Suprapubic skin (tissue), 4 donors: ENCODE measurements around the gene EBI3. TPM values are rescaled to one million over a fixed set of nuclear protein-coding genes. Genes with fewer than 3 reads are reported as not detected.
"Not testable (repeated sequence)": the region's sequence is repeated elsewhere in the genome, so short reads cannot be mapped to it uniquely, and the experiment has no call there.

Source experiments
- DNase-seq, 2 donors: peaks; one replicate each; pipeline ENCODE4 v3.0.0-alpha.2; 2019; ENCODE audit warnings: low spot score in 2 of 2
- H3K27ac ChIP-seq: fragments of 200-600 bp; sonication (generic); one replicate; pipeline ENCODE4 v1.5.1; 2019
- H3K27me3 ChIP-seq: fragments of 200-600 bp; sonication (generic); one replicate; pipeline ENCODE4 v1.5.1; 2019
- H3K36me3 ChIP-seq: fragments of 200-600 bp; sonication (generic); one replicate; pipeline ENCODE4 v1.5.1; 2019
- H3K4me1 ChIP-seq: fragments of 200-600 bp; sonication (generic); one replicate; pipeline ENCODE4 v1.5.1; 2019
- H3K4me3 ChIP-seq: fragments of 200-600 bp; sonication (generic); one replicate; pipeline ENCODE4 v1.5.1; 2019; ENCODE audit warnings: mild to moderate bottlenecking
- H3K9me3 ChIP-seq: fragments of 200-600 bp; sonication (generic); one replicate; pipeline ENCODE4 v1.5.1; 2019
- EP300 ChIP-seq: sonication (generic); formaldehyde crosslinking; IDR thresholded peaks from one replicate; pipeline ENCODE4 v1.6.1; 2017; ENCODE audit warnings: antibody characterized with exemption
- POLR2A ChIP-seq, 2 donors: fragments of 450-650 bp; IDR thresholded peaks; one replicate each; pipeline ENCODE4 v1.6.1; 2017; ENCODE audit warnings: antibody characterized with exemption in 2 of 2, mild to moderate bottlenecking in 2 of 2, moderate library complexity in 2 of 2
- POLR2AphosphoS5 ChIP-seq, 3 donors: sonication (generic); formaldehyde crosslinking; IDR thresholded peaks; one replicate each; pipeline ENCODE4 v1.6.1; 2017; ENCODE audit warnings: antibody characterized with exemption in 3 of 3
- WGBS: methylation state at CpG from one replicate; pipeline ENCODE4 v1.1.5; 2018; 5-methylcytosine and 5-hydroxymethylcytosine counted together
- total RNA-seq, 4 donors: library from RNA; depleted of rRNA; stranded (reverse); fragments of >200 nt; gene quantifications; one replicate each; pipeline ENCODE4 v1.1.0, GENCODE V29; 2016
- TF ChIP-seq, protein P1 (sequence below), 2 donors: fragments of 200-600 bp in 1 of 2; fragments of 450-650 bp in 1 of 2; sonication (generic) in 1 of 2; IDR thresholded peaks; one replicate each; pipeline ENCODE4 v1.5.1; 2016 to 2019; ENCODE audit warnings: antibody characterized with exemption in 2 of 2, mild to moderate bottlenecking in 1 of 2, moderate library complexity in 1 of 2

The EBI3 gene
- total RNA-seq, 4 donors from 2014 or later: 0.57 to 0.89 (median 0.57) TPM; not detected in 1

DNA sequence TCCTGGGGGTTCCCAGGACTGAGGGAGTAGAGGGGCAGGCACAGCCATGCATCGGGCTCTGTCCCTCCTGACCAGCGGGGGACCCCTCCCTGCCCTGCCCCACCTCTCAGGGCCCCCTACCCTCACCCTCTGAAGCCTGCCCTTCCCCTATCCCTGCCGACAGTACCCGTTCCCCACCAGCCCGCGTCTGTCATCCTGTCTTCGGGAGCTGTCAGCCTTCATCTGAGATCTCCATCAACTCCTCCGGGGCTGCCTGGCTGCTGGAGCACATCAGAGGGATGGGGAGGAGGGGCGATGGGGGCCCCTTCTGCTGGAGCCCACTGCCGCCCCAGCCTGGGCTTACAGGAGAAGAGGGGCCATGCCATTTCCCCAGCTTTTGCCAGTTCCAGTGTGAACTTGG, 43.6 kb downstream of the EBI3 start:
- 56% methylated on average over 8 of the region's 10 CpGs for WGBS
- DNase-seq: no peak

DNA sequence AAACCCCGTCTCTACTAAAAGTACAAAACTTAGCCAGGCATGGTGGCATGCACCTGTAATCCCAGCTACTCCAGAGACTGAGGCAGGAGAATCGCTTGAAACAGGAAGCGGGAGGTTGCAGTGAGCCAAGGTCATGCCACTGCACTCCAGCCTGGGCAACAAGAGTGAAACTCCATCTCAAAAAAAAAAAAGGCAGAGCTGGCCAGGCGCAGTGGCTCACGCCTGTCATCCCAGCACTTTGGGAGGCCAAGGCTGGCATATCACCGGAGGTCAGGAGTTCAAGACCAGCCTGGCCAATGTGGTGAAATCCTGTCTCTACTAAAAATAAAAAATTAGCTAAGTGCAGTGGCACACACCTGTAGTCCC, 45.0 kb downstream of the EBI3 start:
- WGBS: 89% methylated on average over 6 of the region's 6 CpGs
- H3K27me3 ChIP-seq: peaks cover 22% of the 10 kb centered on the region
- not testable (repeated sequence) for H3K27ac ChIP-seq, DNase-seq, H3K9me3 ChIP-seq, H3K4me1 ChIP-seq, H3K4me3 ChIP-seq
- peaks cover 21% of the 10 kb centered on the region for H3K36me3 ChIP-seq

More for the DNA sequence above, 43.6 kb downstream of the EBI3 start:
- Histone ChIP-seq H3K27ac (no peak overlapping the region), H3K27me3 (peaks cover 8% of the 10 kb centered on the region), H3K36me3 (peaks cover 34% of the 10 kb centered on the region), H3K4me1 (no peaks in the 10 kb centered on the region), H3K4me3 (no peak overlapping the region), H3K9me3 (no peaks in the 10 kb centered on the region)
- TF ChIP-seq EP300: no peak
- no peak for TF ChIP-seq POLR2A (IDR thresholded peaks at IDR 0.05)
- TF ChIP-seq, protein P1, sequence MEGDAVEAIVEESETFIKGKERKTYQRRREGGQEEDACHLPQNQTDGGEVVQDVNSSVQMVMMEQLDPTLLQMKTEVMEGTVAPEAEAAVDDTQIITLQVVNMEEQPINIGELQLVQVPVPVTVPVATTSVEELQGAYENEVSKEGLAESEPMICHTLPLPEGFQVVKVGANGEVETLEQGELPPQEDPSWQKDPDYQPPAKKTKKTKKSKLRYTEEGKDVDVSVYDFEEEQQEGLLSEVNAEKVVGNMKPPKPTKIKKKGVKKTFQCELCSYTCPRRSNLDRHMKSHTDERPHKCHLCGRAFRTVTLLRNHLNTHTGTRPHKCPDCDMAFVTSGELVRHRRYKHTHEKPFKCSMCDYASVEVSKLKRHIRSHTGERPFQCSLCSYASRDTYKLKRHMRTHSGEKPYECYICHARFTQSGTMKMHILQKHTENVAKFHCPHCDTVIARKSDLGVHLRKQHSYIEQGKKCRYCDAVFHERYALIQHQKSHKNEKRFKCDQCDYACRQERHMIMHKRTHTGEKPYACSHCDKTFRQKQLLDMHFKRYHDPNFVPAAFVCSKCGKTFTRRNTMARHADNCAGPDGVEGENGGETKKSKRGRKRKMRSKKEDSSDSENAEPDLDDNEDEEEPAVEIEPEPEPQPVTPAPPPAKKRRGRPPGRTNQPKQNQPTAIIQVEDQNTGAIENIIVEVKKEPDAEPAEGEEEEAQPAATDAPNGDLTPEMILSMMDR (IDR thresholded peaks at IDR 0.05): no peak

DNA sequence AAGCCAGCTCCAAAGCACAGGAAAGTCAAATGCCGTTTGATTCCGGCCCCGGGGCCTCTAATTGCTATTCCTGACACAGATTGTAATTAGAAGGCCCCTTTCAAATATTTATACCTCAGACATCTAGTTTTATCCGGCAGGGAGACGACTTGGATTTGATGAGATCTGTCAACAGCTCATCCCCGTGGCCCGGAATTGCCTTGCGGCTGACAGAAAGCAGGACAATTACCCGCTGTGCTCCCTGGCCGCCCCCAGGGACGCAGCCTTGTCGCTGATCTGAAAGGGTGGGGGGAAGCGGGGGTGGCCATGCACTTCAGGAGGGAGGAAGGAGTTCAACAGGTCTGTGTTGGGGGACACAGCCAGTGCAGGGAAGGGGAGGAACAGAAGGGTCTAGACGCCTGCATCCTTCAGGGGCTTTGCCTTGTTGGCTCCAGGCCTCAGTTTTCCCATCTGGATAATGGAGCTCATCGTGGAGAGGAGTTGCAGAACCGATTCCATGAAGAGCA, 47.9 kb downstream of the EBI3 start:
- no peak overlapping the region for H3K4me3 ChIP-seq
- no peaks in the 10 kb centered on the region for H3K36me3 ChIP-seq
- WGBS: 32% methylated on average over 14 of the region's 16 CpGs
- H3K4me1 ChIP-seq: peaks cover 16% of the 10 kb centered on the region
- H3K27ac ChIP-seq: no peak overlapping the region
- no peak for DNase-seq
- H3K27me3 ChIP-seq: peaks cover 51% of the 10 kb centered on the region
- no peaks in the 10 kb centered on the region for H3K9me3 ChIP-seq
- no peak for TF ChIP-seq EP300
- no peak for TF ChIP-seq POLR2A (IDR thresholded peaks at IDR 0.05)
- TF ChIP-seq, protein P1 (IDR thresholded peaks at IDR 0.05): no peak
- no peak for TF ChIP-seq POLR2AphosphoS5 (IDR thresholded peaks at IDR 0.05)

DNA sequence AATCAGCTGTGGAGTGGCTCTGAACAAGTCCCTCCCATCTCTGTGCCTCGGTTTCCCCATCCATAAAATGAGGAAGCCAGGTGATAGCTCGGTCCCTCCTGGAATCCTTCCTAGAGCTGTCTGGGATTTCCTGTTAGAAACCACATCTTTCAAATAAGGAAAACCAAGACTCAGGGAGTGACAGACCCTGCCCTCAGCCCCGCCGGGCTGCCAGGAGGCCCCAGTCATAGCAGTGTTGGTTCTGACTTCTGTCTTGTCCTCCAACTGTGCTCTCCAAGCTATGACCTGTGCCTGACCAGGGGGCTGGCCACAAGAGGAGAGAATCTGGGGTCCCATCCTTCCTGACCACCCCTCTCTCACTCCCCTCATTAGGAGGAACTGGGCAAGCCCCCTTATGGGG, 48.7 kb downstream of the EBI3 start:
- Histone ChIP-seq H3K4me1 (peaks cover 16% of the 10 kb centered on the region), H3K36me3 (no peaks in the 10 kb centered on the region), H3K27me3 (peaks cover 59% of the 10 kb centered on the region), H3K9me3 (no peaks in the 10 kb centered on the region), H3K4me3 (no peak overlapping the region), H3K27ac (no peak overlapping the region)
- DNase-seq: no peak
- TF ChIP-seq, protein P1 (IDR thresholded peaks at IDR 0.05): no peak
- TF ChIP-seq POLR2A (IDR thresholded peaks at IDR 0.05) (no peak), EP300 (no peak), POLR2AphosphoS5 (IDR thresholded peaks at IDR 0.05) (no peak)
- 44% methylated on average over 4 of the region's 4 CpGs for WGBS

DNA sequence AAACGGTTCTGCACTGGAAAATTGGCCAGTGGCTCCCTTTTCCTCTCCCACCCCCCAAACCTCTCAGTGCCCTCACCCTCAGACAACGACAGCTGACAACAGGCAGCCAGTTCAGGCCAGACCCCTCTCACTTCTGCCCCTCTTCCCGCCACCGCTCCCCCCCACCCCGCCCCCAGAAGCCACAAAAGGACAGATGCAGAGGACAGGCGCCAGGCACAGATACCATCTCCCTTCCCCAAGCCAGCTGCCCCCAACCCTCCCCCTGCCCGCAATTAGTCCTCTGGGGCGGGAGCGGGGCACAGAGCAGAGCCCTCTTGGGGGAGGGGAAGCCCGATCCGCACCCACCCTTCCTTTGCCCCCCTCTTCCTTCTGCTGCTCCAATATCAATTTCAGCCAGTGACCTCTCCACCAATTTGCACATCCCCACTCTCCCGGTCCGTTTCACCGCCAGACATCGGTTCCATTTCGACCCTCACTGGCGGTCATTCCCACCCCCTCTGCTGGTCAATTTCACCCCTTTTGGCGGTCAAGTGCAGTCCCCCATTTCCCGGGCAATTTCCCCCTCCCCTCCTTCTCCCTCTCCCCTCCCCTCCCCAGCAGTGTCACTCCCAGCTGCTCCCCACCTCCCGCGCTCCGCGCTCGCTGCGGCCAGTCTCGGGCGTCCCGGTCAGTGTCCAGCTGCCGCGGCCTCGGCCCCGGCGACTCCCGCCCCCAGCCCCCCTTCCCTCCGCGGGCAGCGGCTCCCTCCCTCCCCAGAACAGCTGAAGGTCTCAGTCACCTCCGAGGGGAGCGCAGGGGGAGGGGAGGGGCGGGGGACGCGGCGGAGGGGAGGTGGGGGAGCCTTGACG, 49.3 kb downstream of the EBI3 start, which contains the start of gene SHD:
SHD (plus strand) TSS at position 848 of the 848 bp plus-strand sequence. CDS start 798 bp downstream, outside the sequence.
- TF ChIP-seq EP300 (no peak), POLR2AphosphoS5 (IDR thresholded peaks at IDR 0.05) (no peak), POLR2A (IDR thresholded peaks at IDR 0.05) (no peak)
- TF ChIP-seq, protein P1 (IDR thresholded peaks at IDR 0.05): no peak
- Histone ChIP-seq H3K27ac (no peak within 1 kb of the TSS), H3K36me3 (no peaks in the 10 kb centered on the region), H3K27me3 (peaks cover 59% of the 10 kb centered on the region), H3K9me3 (no peaks in the 10 kb centered on the region), H3K4me1 (peaks cover 16% of the 10 kb centered on the region), H3K4me3 (peak within 1 kb of the TSS; percentile 29)
- WGBS: 3% methylated on average over 34 of the region's 44 CpGs
- DNase-seq: no peak
